Measurements from ENCODE around the gene ADAMTS18. TPM values are rescaled to one million over a fixed set of nuclear protein-coding genes. Genes with fewer than 3 reads are reported as not detected.

Gene ADAMTS18
- total RNA-seq, 6 experiments from 2014 or later, result not detected

- TF ChIP-seq CTCF (IDR thresholded peaks at IDR 0.05), result no peak
- Mint-ChIP-seq H3K27ac (no peak overlapping the region), H3K9me3 (peaks cover 55% of the 10 kb centered on the region), H3K36me3 (ENCODE audit: low read depth) (no peaks in the 10 kb centered on the region), H3K4me1 (ENCODE audit: low read depth) (no peaks in the 10 kb centered on the region), H3K4me3 (no peak overlapping the region), H3K27me3 (ENCODE audit: insufficient read depth) (no peaks in the 10 kb centered on the region)
- no peak for DNase-seq
Measured at GRCh38 chr16:77393955-77394354, 40.9 kb downstream of the ADAMTS18 start.

GRCh38 chr16:77387815-77388209 is 47.0 kb downstream of the ADAMTS18 start:
- Mint-ChIP-seq H3K4me1 (ENCODE audit: low read depth) (no peaks in the 10 kb centered on the region), H3K4me3 (no peak overlapping the region), H3K9me3 (peaks cover 57% of the 10 kb centered on the region), H3K27me3 (ENCODE audit: insufficient read depth) (no peaks in the 10 kb centered on the region; the same call in 1 of the 2 replicates), H3K27ac (no peak overlapping the region), H3K36me3 (ENCODE audit: low read depth) (no peaks in the 10 kb centered on the region)
- no peak for TF ChIP-seq CTCF (IDR thresholded peaks at IDR 0.05)
- no peak for DNase-seq

- Mint-ChIP-seq H3K27me3 (ENCODE audit: insufficient read depth) (no peaks in the 10 kb centered on the region; the same call in 1 of the 2 replicates), H3K36me3 (ENCODE audit: low read depth) (no peaks in the 10 kb centered on the region), H3K27ac (no peak overlapping the region)
Measured at GRCh38 chr16:77386831-77387814, 47.7 kb downstream of the ADAMTS18 start.

GRCh38 chr16:77385481-77385880 is 49.4 kb downstream of the ADAMTS18 start:
- no peak for TF ChIP-seq CTCF (IDR thresholded peaks at IDR 0.05)
- Mint-ChIP-seq H3K36me3 (ENCODE audit: low read depth) (no peaks in the 10 kb centered on the region), H3K4me3 (no peak overlapping the region), H3K27me3 (ENCODE audit: insufficient read depth) (no peaks in the 10 kb centered on the region; the same call in 1 of the 2 replicates), H3K4me1 (ENCODE audit: low read depth) (no peaks in the 10 kb centered on the region), H3K27ac (no peak overlapping the region), H3K9me3 (peaks cover 50% of the 10 kb centered on the region)
- DNase-seq, result no peak

More at GRCh38 chr16:77386831-77387814, 47.7 kb downstream of the ADAMTS18 start:
- DNase-seq, result no peak
- H3K9me3 Mint-ChIP-seq, result peaks cover 52% of the 10 kb centered on the region
- H3K4me1 Mint-ChIP-seq (ENCODE audit: low read depth), result no peaks in the 10 kb centered on the region
- H3K4me3 Mint-ChIP-seq, result no peak overlapping the region
- TF ChIP-seq CTCF (IDR thresholded peaks at IDR 0.05), result no peak

GRCh38 chr16:77383606-77384187 is 51.1 kb downstream of the ADAMTS18 start:
- H3K4me1 Mint-ChIP-seq (ENCODE audit: low read depth), result no peaks in the 10 kb centered on the region
- H3K27me3 Mint-ChIP-seq (ENCODE audit: insufficient read depth), result no peaks in the 10 kb centered on the region; the same call in 1 of the 2 replicates
- no peak overlapping the region for H3K27ac Mint-ChIP-seq
- no peak for TF ChIP-seq CTCF (IDR thresholded peaks at IDR 0.05)
- H3K36me3 Mint-ChIP-seq (ENCODE audit: low read depth), result no peaks in the 10 kb centered on the region
- H3K9me3 Mint-ChIP-seq, result peaks cover 47% of the 10 kb centered on the region
- no peak overlapping the region for H3K4me3 Mint-ChIP-seq
- DNase-seq, result no peak
